ENCODE measurements around the gene CAND1. TPM values are rescaled to one million over a fixed set of nuclear protein-coding genes. Genes with fewer than 3 reads are reported as not detected.

The CAND1 gene
- total RNA-seq, 1 experiment from 2014 or later, result 155 TPM

- no TSS peak for BruUV-seq (replicated peaks)
- no peaks in the 10 kb centered on the region for H3K9me3 ChIP-seq (ENCODE audit: control insufficient read depth in 1 of 2, insufficient read depth in 1 of 2, low read depth in 1 of 2, low read length in 2 of 2)
- H3K79me2 ChIP-seq (ENCODE audit: insufficient read depth, low read length), result no peaks in the 10 kb centered on the region
- H3K4me1 ChIP-seq (ENCODE audit: control insufficient read depth in 1 of 2, insufficient read depth in 2 of 2, low read length in 2 of 2), result no peaks in the 10 kb centered on the region
- ChIA-PET POLR2A (no interaction called here), RAD21 (ENCODE audit: low non-redundant PET in 1 of 2, low total read pairs in 2 of 2, uncharacterized antibody in 2 of 2, unreplicated experiment in 2 of 2) (no interaction called here), CTCF (interaction anchor here (0.7 to 1.7 kb wide), 3 partner anchors 88 to 653 kb away, joined by 3 to 5 read pairs (median 4); no protein-coding TSS in a partner anchor)
- DNase-seq (ENCODE audit: low read depth, low spot score), result no peak
- ATAC-seq, result no peak
- intact Hi-C loops (cut with micrococcal nuclease), result no loop called here
- H3K27me3 ChIP-seq (ENCODE audit: insufficient read depth, low read length), result no peaks in the 10 kb centered on the region
- no peak overlapping the region for H3K9ac ChIP-seq (ENCODE audit: low read length)
- no peak overlapping the region for H3K4me2 ChIP-seq (ENCODE audit: low read length)
- H3K4me3 ChIP-seq (replicated peaks in 1 of 2; ENCODE audit: low read depth in 1 of 2, low read length in 2 of 2), result no peak overlapping the region
- no peak overlapping the region for H3K27ac ChIP-seq (ENCODE audit: low read depth, low read length)
- H3K9me2 ChIP-seq (ENCODE audit: insufficient read depth), result no peaks in the 10 kb centered on the region
- H2AFZ ChIP-seq (ENCODE audit: low read depth, low read length, poor library complexity, severe bottlenecking), result no peak overlapping the region
- TF ChIP-seq CTCF (IDR thresholded peaks at IDR 0.05 in 2 of 3, conservative IDR thresholded peaks at IDR 0.05 in 1 of 3; ENCODE audit: borderline replicate concordance in 1 of 3, insufficient read depth in 1 of 3, low read depth in 2 of 3, low read length in 2 of 3), result no peak
- TF ChIP-seq ZNF274 (IDR thresholded peaks at IDR 0.05; ENCODE audit: low read depth, low read length), result no peak
- H4K20me1 ChIP-seq (ENCODE audit: insufficient read depth), result no peaks in the 10 kb centered on the region
- no peaks in the 10 kb centered on the region for H3K36me3 ChIP-seq (ENCODE audit: control insufficient read depth in 1 of 2, insufficient read depth in 2 of 2, low read length in 2 of 2)
Observed at GRCh38 chr12:67354322-67354721, 85.2 kb downstream of the CAND1 start.

- POLR2A ChIA-PET, result no interaction called here
Observed at GRCh38 chr12:67354966-67355365, 85.8 kb downstream of the CAND1 start.

More at GRCh38 chr12:67354966-67355365, 85.8 kb downstream of the CAND1 start:
- Histone ChIP-seq H3K4me3 (replicated peaks in 1 of 2; ENCODE audit: low read depth in 1 of 2, low read length in 2 of 2) (no peak overlapping the region), H3K9ac (ENCODE audit: low read length) (no peak overlapping the region), H3K79me2 (ENCODE audit: insufficient read depth, low read length) (no peaks in the 10 kb centered on the region), H3K4me2 (ENCODE audit: low read length) (no peak overlapping the region), H3K9me2 (ENCODE audit: insufficient read depth) (no peaks in the 10 kb centered on the region), H2AFZ (ENCODE audit: low read depth, low read length, poor library complexity, severe bottlenecking) (no peak overlapping the region), H3K4me1 (ENCODE audit: control insufficient read depth in 1 of 2, insufficient read depth in 2 of 2, low read length in 2 of 2) (no peaks in the 10 kb centered on the region), H3K27ac (ENCODE audit: low read depth, low read length) (no peak overlapping the region), H3K36me3 (ENCODE audit: control insufficient read depth in 1 of 2, insufficient read depth in 2 of 2, low read length in 2 of 2) (no peaks in the 10 kb centered on the region), H3K27me3 (ENCODE audit: insufficient read depth, low read length) (no peaks in the 10 kb centered on the region), H4K20me1 (ENCODE audit: insufficient read depth) (no peaks in the 10 kb centered on the region), H3K9me3 (ENCODE audit: control insufficient read depth in 1 of 2, insufficient read depth in 1 of 2, low read depth in 1 of 2, low read length in 2 of 2) (no peaks in the 10 kb centered on the region)
- DNase-seq (ENCODE audit: low read depth, low spot score), result no peak
- no peak for ATAC-seq
- ChIA-PET RAD21 (ENCODE audit: low non-redundant PET in 1 of 2, low total read pairs in 2 of 2, uncharacterized antibody in 2 of 2, unreplicated experiment in 2 of 2) (no interaction called here), CTCF (interaction anchor here (0.7 to 1.9 kb wide), 4 partner anchors 87 to 803 kb away, joined by 3 to 7 read pairs (median 4); no protein-coding TSS in a partner anchor)
- intact Hi-C loops (cut with micrococcal nuclease), result loop anchor here (1.0 kb wide), 1 partner anchor 588 kb away; no protein-coding TSS in a partner anchor
- BruUV-seq (replicated peaks), result no TSS peak
- no peak for TF ChIP-seq EGR1 (IDR thresholded peaks at IDR 0.05; ENCODE audit: low read depth)
- no peak for TF ChIP-seq SRF (IDR thresholded peaks at IDR 0.05; ENCODE audit: low read depth)
- TF ChIP-seq ZNF274 (IDR thresholded peaks at IDR 0.05; ENCODE audit: low read depth, low read length), result no peak
- TF ChIP-seq EZH2 (IDR thresholded peaks at IDR 0.05), result no peak
